Ectodermal cell (in vitro differentiated cells): ENCODE measurements around the gene ABCC3.

Source experiments
- H3K27ac ChIP-seq: 2 replicates; pipeline ENCODE4 v1.7.0; 2013; ENCODE audit warnings: mild to moderate bottlenecking, low read depth, low read length; ENCODE audit not compliant: insufficient read depth, poor library complexity, severe bottlenecking
- H3K27me3 ChIP-seq: 2 replicates; pipeline ENCODE4 v1.7.0; 2013; ENCODE audit warnings: mild to moderate bottlenecking, low read length; ENCODE audit not compliant: insufficient read depth, control insufficient read depth, poor library complexity, severe bottlenecking
- H3K36me3 ChIP-seq: one replicate; pipeline ENCODE4 v1.7.0; 2013; ENCODE audit warnings: low read length; ENCODE audit not compliant: control insufficient read depth, insufficient read depth
- H3K4me1 ChIP-seq: one replicate; pipeline ENCODE4 v1.7.0; 2013; ENCODE audit warnings: low read length; ENCODE audit not compliant: control insufficient read depth, insufficient read depth
- H3K4me3 ChIP-seq: 2 replicates; pipeline ENCODE4 v1.7.0; 2013; ENCODE audit warnings: low read depth, low read length, control low read depth; ENCODE audit not compliant: insufficient read depth
- H3K9me3 ChIP-seq: 2 replicates; pipeline ENCODE4 v1.7.0; 2013; ENCODE audit warnings: mild to moderate bottlenecking, low read length, moderate library complexity; ENCODE audit not compliant: control insufficient read depth
- WGBS, 2 experiments: methylation state at CpG; one replicate each; pipeline ENCODE4 v1.1.7; 2013; ENCODE audit warnings: missing lambda C conversion rate in 2 of 2; 5-methylcytosine and 5-hydroxymethylcytosine counted together

The ABCC3 gene

DNA sequence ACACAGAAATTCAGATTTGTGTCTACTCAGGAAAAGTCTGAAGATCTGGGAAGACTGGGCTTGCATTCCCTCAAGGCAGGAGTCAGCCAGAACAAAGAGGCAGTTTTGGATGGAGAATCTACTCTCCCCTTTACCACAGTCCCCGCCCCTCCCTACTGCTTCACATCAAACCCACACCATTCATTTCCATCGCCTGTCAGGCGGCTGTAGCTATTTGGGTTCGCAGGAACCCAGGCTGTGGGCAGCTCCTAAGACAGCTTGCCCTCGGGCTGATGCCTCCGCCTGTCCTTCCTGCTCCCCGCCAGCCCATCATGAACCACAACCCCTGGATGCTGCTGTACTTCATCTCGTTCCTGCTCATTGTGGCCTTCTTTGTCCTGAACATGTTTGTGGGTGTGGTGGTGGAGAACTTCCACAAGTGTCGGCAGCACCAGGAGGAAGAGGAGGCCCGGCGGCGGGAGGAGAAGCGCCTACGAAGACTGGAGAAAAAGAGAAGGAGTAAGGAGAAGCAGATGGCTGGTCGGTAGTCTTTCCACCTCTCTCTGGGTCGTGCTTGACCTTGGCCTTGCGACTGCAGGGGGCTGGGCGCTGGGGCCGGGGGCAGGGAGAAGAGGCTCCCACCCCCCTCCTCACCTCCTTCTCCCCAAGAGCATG is 27.0 kb upstream of the ABCC3 start:
- H3K4me1 ChIP-seq, result peaks cover 15% of the 10 kb centered on the region
- H3K27ac ChIP-seq, result no peak overlapping the region
- H3K27me3 ChIP-seq, result no peaks in the 10 kb centered on the region
- no peaks in the 10 kb centered on the region for H3K9me3 ChIP-seq
- H3K4me3 ChIP-seq, result no peak overlapping the region
- WGBS, 2 experiments, result 90% methylated on average over 19 of the region's 19 CpGs
- H3K36me3 ChIP-seq, result no peaks in the 10 kb centered on the region

GRCh38 chr17:50608700-50609379 is 25.8 kb upstream of the ABCC3 start:
- Histone ChIP-seq H3K4me3 (no peak overlapping the region), H3K9me3 (no peaks in the 10 kb centered on the region), H3K27ac (no peak overlapping the region), H3K36me3 (no peaks in the 10 kb centered on the region), H3K4me1 (peaks cover 15% of the 10 kb centered on the region), H3K27me3 (no peaks in the 10 kb centered on the region)
- 77 to 78% methylated on average over 20 to 22 of the region's 22 CpGs for WGBS, 2 experiments

GRCh38 chr17:50609380-50610074 is 25.2 kb upstream of the ABCC3 start:
- no peaks in the 10 kb centered on the region for H3K27me3 ChIP-seq
- no peak overlapping the region for H3K27ac ChIP-seq
- H3K36me3 ChIP-seq, result no peaks in the 10 kb centered on the region
- WGBS, 2 experiments, result 88 to 89% methylated on average over 24 of the region's 24 CpGs
- no peak overlapping the region for H3K4me3 ChIP-seq
- H3K9me3 ChIP-seq, result no peaks in the 10 kb centered on the region
- peaks cover 15% of the 10 kb centered on the region for H3K4me1 ChIP-seq

DNA sequence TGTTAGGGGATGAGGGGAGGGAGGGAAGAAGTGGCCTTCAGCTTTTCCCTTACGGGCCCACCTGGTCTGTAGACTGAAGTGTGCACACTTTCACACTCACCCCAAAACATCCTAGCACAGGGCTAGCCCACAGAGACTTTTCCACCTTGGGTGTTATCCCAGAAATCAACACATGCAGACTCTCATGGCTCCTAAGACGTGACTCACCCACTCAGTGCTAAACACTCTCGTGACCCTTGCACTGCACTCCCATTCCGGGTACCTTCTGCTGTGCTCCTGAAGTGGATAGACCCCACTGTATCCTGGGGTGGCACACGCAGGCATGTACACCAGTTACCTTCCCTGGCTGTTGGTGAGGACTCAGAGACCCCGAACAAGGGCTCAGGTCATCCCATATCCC is 23.0 kb upstream of the ABCC3 start:
- Histone ChIP-seq H3K4me1 (peaks cover 15% of the 10 kb centered on the region), H3K4me3 (no peak overlapping the region), H3K27me3 (no peaks in the 10 kb centered on the region), H3K36me3 (no peaks in the 10 kb centered on the region), H3K27ac (no peak overlapping the region), H3K9me3 (no peaks in the 10 kb centered on the region)
- WGBS, 2 experiments, result 90 to 95% methylated on average over 6 of the region's 6 CpGs

- H3K9me3 ChIP-seq, result no peaks in the 10 kb centered on the region
- H3K4me3 ChIP-seq, result no peak overlapping the region
- no peak overlapping the region for H3K27ac ChIP-seq
- H3K36me3 ChIP-seq, result no peaks in the 10 kb centered on the region
- peaks cover 15% of the 10 kb centered on the region for H3K4me1 ChIP-seq
- no peaks in the 10 kb centered on the region for H3K27me3 ChIP-seq
- 86 to 87% methylated on average over 12 of the region's 12 CpGs for WGBS, 2 experiments
These were observed 22.4 kb upstream of the ABCC3 start for GRCh38 chr17:50612281-50612680.

- Histone ChIP-seq H3K9me3 (no peaks in the 10 kb centered on the region), H3K27me3 (no peaks in the 10 kb centered on the region), H3K4me1 (peaks cover 15% of the 10 kb centered on the region), H3K36me3 (no peaks in the 10 kb centered on the region), H3K4me3 (no peak overlapping the region), H3K27ac (no peak overlapping the region)
- WGBS, 2 experiments, result 83 to 86% methylated on average over 26 of the region's 26 CpGs
These were observed 21.4 kb upstream of the ABCC3 start for GRCh38 chr17:50613007-50613992.

DNA sequence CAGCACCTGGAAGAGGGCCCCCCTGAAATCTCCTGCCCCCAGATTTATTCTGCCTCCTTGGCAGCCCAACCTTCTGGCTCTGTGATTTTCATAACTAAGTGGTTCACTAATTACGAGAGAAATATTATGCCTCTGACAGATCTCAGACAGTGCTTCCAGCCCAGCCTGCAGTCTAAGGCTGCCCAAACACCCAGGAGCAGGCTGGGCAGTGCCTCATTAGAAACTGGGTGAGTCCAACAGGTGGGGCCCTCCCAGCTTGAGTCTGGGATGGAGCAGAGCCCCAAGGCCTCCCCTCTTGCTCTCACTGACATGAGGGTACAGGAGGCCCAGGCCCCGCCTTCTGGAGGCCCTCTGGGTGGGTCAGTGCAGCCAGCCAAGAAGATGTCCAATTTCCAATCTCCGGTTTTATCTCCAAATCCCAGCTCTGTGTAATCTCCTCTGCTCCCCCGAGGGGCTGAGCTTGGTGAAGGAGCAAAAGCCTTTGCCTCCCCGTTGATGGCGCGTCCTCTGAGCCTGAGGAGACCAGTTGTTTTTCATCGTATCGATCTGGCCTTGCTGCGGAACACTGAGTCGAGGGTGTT is 20.1 kb upstream of the ABCC3 start:
- no peak overlapping the region for H3K4me3 ChIP-seq
- H3K27me3 ChIP-seq, result no peaks in the 10 kb centered on the region
- 84 to 85% methylated on average over 11 of the region's 11 CpGs for WGBS, 2 experiments
- H3K9me3 ChIP-seq, result no peaks in the 10 kb centered on the region
- H3K36me3 ChIP-seq, result no peaks in the 10 kb centered on the region
- H3K4me1 ChIP-seq, result peaks cover 10% of the 10 kb centered on the region
- H3K27ac ChIP-seq, result no peak overlapping the region

DNA sequence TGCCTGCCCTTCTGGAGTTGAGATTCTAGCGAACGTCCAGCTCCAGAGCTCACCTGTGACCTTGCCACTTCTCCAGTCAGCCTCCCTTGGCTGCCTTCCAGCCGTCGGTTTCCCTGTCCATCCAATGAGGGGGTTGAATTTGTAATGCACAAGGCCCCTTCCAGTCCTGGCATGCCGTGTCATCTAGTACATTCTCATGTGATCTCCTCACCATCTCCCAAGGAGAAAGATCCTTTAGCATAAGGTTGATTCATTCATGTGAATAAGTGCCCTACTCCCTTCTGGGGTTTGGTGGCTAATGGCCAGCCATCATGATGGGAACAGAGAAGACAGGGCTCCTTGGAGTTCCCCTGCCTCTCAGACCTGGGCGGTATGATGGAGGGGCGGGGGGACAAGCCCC is 18.9 kb upstream of the ABCC3 start:
- no peaks in the 10 kb centered on the region for H3K27me3 ChIP-seq
- no peak overlapping the region for H3K27ac ChIP-seq
- H3K36me3 ChIP-seq, result no peaks in the 10 kb centered on the region
- peaks cover 17% of the 10 kb centered on the region for H3K4me1 ChIP-seq
- H3K9me3 ChIP-seq, result no peaks in the 10 kb centered on the region
- H3K4me3 ChIP-seq, result no peak overlapping the region
- 91 to 93% methylated on average over 7 of the region's 7 CpGs for WGBS, 2 experiments

- Histone ChIP-seq H3K36me3 (no peaks in the 10 kb centered on the region), H3K9me3 (no peaks in the 10 kb centered on the region), H3K4me3 (no peak overlapping the region), H3K4me1 (peaks cover 34% of the 10 kb centered on the region), H3K27ac (no peak overlapping the region), H3K27me3 (no peaks in the 10 kb centered on the region)
- WGBS, 2 experiments, result 93 to 95% methylated on average over 4 of the region's 4 CpGs
These were observed 16.4 kb upstream of the ABCC3 start for GRCh38 chr17:50618300-50618699.
